Measurements from ENCODE around the gene GABRP.
"Not testable (repeated sequence)": the region's sequence is repeated elsewhere in the genome, so short reads cannot be mapped to it uniquely, and the experiment has no call there.

GABRP gene

GRCh38 chr5:170755679-170756456 is 27.7 kb upstream of the GABRP start:
- no peak for DNase-seq

- DNase-seq = no peak
Measured at GRCh38 chr5:170756691-170757090, 26.8 kb upstream of the GABRP start.

GRCh38 chr5:170757182-170757601 is 26.3 kb upstream of the GABRP start:
- DNase-seq = peak; percentile 7

DNA sequence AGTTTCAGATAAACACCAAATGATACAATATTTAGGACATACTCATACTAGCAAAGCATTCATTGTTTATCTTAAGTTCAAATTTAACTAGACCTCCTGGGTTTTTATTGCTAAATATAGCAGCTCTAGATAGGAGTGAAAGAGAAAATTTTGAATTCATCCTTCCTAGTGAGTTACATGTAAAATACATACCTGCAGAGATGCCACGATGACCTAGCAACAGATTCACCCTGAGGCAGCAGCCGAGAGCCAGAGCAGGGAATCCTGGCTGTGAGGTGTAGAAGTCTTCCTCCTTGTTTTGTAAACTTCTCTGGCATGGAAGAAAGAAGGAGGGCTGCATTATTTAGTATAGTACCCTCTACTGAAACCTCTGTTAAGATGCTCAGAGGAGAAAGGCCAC is 25.9 kb upstream of the GABRP start:
- no peak for DNase-seq

- no peak for DNase-seq
Measured at GRCh38 chr5:170758481-170758880, 25.0 kb upstream of the GABRP start.

DNA sequence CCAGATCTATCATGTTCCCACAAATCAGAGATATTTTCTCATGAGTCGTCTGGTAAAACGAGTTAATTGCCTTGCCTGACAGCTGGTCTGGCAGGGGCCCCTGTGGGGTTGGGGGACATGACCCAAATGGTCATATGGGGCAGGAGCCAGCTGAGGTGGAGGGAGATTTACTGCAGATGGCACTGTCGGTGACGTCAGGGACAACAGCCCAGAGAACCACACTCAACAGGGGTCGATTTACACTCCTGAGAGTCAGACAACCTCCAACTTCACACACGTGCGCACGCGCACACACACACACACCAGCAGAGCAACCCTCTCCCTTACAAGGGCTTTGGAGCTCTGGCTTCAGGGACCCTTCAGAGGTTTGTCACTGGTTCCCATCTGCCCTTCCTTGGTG is 23.4 kb upstream of the GABRP start:
- no peak for DNase-seq

GRCh38 chr5:170761048-170761707 is 22.3 kb upstream of the GABRP start:
- DNase-seq = no peak

DNA sequence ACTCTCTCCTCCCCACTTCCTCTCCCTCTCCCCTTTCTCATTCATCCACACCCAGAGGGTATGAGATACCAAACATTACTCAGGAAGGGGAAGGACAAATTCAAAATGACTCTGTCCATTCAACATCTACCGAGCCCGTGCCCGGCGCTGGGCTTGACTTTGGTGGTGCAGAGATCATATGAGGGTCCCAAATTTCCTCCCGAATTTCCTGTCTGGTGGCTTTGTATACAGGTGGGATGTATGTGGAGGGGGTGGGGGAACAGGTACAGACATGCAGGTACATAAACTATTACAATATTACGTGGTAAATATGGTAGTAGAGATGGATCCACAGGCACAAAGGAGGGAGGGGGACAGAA is 21.8 kb upstream of the GABRP start:
- DNase-seq = no peak

DNA sequence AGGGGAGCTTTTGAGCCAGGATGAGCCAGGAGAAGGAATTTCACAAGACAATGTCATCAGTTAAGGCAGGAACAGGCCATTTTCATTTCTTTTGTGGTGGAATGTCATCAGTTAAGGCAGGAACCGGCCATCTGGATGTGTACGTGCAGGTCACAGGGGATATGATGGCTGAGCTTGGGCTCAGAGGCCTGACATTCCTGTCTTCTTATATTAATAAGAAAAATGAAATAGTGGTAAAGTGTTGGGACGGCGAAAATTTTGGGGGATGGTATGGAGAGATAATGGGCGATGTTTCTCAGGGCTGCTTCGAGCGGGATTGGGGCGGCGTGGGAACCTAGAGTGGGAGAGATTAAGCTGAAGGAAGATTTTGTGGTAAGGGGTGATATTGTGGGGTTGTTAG is 21.2 kb upstream of the GABRP start:
- not testable (repeated sequence) for DNase-seq

DNA sequence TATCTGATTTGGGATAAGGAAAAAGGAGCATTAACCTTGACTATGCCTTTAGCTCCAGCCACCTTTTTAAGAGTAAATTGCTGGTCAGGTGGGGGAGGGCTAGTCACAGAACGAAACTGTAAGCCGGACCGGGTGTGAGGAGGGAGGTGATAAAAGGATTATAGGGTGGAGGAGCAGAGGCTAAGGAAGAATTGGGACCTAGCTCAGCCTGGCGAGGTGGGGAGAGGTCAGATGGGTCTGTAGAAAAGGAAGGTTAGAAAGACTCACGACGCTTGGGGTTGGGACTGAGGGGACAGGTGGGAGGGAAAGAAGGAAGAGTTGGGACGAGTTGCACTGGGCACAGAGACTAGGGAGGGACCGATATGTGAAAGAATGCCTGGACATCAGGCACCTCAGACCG is 17.7 kb upstream of the GABRP start:
- DNase-seq = not testable (repeated sequence)

DNA sequence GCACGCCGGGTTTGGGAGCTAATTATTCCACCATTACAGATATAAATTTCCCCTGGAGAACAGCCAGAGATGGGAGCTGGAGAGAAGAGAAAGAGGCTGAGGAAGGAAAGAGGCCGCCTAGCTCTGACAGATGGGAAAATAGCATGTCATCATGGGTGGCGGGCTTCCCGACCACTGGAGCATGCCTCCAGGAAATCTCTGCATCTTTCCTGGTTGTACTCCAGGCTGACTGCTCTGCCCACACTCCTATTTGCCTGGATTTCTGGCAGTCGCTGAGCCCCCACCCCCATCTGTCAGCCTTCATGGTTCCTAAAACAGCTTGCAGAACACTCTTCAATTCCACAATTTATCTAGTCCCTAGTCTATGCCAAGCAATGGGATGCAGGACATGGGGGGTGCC is 14.3 kb upstream of the GABRP start:
- no peak for DNase-seq

DNA sequence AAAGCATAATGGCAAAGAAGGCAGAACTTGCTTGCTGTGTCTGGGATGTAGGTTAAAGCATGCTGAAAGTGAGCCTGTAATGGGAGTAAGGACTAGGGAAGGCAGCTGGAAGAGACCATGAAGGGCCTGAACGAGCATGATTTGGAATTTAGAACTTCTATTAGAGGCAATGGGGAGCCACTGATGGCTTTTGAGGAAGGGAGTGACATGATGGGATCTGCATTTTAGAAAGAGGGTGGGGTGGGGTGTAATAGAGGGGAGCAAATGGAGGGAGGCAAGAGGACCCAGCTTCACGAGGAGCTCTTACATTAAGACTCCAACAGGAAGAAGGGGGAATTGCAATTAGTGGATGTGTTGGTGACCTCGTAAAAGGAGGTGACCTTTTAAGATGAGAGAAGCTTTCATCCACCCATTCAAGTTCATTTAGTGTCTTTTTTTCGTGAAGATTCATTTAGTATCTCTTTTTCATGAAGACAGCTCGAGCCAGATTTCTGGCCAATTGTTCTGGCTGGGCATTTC is 13.6 kb upstream of the GABRP start:
- no peak for DNase-seq

DNA sequence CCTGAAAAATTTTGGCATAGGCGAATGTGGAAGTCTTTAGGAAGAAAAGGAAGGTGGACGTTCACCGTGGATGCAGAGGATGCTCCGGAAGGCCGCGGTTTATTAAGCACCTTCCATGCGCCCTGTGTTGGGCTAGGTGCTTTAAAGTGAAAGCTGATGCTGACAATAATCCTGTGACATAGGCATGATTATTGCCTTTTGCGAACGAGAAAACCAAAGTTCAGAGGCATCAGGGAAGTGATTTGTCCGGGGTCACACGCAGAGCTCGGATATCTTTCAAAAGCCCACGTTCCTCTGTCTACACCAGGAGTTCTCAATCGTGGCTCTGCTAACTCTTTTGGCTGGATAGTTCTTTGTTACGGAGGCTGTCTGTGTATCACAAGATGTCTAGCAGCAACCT is 12.0 kb upstream of the GABRP start:
- no peak for DNase-seq

GRCh38 chr5:170773024-170773985 is 10.2 kb upstream of the GABRP start:
- no peak for DNase-seq

- no peak for DNase-seq
Measured at GRCh38 chr5:170774831-170775230, 8.7 kb upstream of the GABRP start.

DNA sequence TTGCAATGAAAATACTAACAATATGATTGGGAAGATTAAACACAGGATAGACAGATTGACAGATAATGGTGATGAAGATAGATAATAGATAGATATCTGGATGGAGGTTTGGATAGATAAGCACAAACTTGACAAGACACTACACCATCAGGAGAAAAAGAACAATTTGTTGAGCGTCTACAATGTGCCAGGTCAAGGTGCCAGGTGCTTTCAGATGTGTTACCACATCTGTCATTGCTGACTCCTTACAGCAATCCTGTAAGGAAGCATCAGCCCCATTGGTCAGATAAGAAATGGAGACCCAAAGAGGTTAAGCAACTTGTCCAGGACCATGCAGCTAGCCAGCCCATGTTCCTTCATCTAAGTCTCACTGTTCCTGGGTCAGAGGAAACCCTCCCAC is 1.6 kb upstream of the GABRP start:
- DNase-seq = no peak

- DNase-seq = no peak
Measured at GRCh38 chr5:170782438-170782837, 1.1 kb upstream of the GABRP start.

DNA sequence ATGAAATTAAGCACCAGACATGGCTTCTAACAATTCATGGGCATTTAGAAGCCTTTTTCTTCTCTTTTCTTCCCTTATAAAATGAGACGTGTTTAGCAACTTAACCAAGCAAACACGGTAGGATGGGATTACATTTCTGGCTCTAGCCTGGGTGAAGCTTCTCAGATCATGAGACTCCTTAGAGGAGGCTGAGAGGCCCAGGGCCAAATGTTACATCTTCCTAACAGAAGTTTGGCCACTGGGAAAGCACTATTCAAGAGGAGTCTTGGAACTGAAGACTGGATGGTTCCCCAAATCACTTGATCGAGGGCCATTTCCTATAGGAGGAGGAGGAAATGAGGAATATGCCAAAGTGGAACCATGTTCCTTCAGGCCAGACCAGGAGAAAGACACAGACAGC is 1.9 kb downstream of the GABRP start:
- DNase-seq = no peak

DNA sequence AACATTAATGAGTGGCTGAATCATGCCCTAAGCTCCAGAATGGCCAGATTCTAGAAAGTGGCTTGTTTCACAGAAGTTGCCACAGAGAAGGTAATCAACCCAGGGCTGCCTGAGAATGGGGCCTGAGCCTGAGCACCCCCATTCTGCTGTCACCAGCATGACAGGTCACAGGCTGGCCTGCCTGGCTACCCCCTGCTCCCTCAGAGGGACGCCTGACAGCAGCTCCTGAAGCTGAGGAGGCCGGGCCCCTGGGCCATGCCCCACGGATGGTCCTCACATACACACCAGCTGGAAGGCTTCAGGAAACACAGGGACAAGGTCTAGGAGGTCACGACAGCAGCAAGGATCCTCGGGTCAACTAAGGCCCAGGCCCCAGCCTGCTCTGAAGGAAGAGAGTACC is 3.7 kb downstream of the GABRP start:
- DNase-seq = no peak

DNA sequence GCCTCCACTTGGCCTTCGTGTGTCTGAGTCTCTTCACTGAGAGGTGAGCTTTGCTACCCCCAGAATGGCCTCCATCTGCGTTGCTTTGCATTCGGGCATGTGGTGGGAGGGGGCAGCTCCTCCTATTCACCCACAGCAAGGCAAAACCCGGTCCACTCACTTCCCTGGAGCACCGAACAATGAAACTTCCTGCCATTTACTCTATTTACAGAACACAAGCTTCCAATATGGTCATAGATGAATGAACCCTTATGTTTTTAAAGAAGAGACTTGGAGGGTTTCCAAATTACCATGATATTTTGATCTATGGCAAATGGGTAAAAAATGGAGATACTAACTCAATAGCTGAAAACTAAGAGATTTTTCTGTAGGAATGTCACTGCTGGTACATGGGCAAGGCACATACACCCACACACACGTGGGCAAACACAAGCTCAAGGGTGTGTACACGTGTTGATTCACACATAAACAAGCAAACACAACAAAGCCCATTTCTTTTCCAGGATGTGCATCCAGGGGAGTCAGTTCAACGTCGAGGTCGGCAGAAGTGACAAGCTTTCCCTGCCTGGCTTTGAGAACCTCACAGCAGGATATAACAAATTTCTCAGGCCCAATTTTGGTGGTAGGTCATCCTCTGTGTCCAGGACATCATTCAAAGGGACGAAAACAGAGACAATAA is 5.2 kb downstream of the GABRP start:
- no peak for DNase-seq

GRCh38 chr5:170791325-170791954 is 7.9 kb downstream of the GABRP start:
- peak; percentile 21 for DNase-seq

- no peak for DNase-seq
Measured at GRCh38 chr5:170792878-170793277, 9.4 kb downstream of the GABRP start.
